ENCODE measurements around the gene SLC8A1.

GRCh38 chr2:40100676-40101075 is 351.2 kb downstream of the SLC8A1 start:
- TF ChIP-seq CTCF (IDR thresholded peaks at IDR 0.05) (no peak), POLR2AphosphoS5 (IDR thresholded peaks at IDR 0.05) (no peak), POLR2A (IDR thresholded peaks at IDR 0.05) (no peak)
